Panc1 (cell line): ENCODE measurements around the gene NMT1. TPM values are rescaled to one million over a fixed set of nuclear protein-coding genes. Genes with fewer than 3 reads are reported as not detected.

Experiments used
- ATAC-seq: fragments of 200-7000 bp; cut with Tn5 transposase; 2 replicates; pipeline ENCODE4 v1.9.1; 2020; ENCODE audit warnings: mild to moderate bottlenecking, moderate library complexity
- BruUV-seq: library from RNA; stranded (reverse); fragments of 400-500 nt; replicated peaks from 2 replicates; lab custom pipeline; 2021; lab: Mats Ljungman, UMichigan
- CTCF ChIA-PET: fragments of 300-600 bp; sonication (Branson Sonifier 250); formaldehyde crosslinking; loops from one replicate; lab custom pipeline; 2022; ENCODE audit warnings: antibody characterized with exemption; lab: Charles Lee
- POLR2A ChIA-PET: fragments of 300-600 bp; sonication (Branson Sonifier 250); formaldehyde crosslinking; loops from one replicate; lab custom pipeline; 2022; ENCODE audit warnings: antibody characterized with exemption; lab: Charles Lee
- DNase-seq: peaks from one replicate; pipeline ENCODE4 v3.0.0-alpha.2; 2010; ENCODE audit warnings: low read depth, low spot score
- H3K27ac ChIP-seq: 2 replicates; pipeline ENCODE4 v1.5.1; 2011; ENCODE audit warnings: mild to moderate bottlenecking, low read length, inconsistent platforms
- H3K27me3 ChIP-seq: fragments of 200-500 bp; sonication (Bioruptor generic); 2 replicates; pipeline ENCODE4 v1.6.0; 2014; ENCODE audit warnings: low read length, inconsistent platforms; ENCODE audit not compliant: control insufficient read depth, insufficient read depth
- H3K36me3 ChIP-seq: fragments of 200-500 bp; sonication (Bioruptor generic); 2 replicates; pipeline ENCODE4 v1.5.1; 2014; ENCODE audit warnings: inconsistent platforms, mild to moderate bottlenecking, low read length, moderate library complexity; ENCODE audit not compliant: control insufficient read depth, insufficient read depth
- H3K4me1 ChIP-seq: 2 replicates; pipeline ENCODE4 v1.5.1; 2011; ENCODE audit warnings: inconsistent platforms, mild to moderate bottlenecking, low read length, moderate library complexity; ENCODE audit not compliant: control insufficient read depth, insufficient read depth
- H3K4me3 ChIP-seq, 2 experiments: 2 replicates each; pipeline ENCODE4 v1.5.1; 2011 to 2012; ENCODE audit warnings: low read depth in 2 of 2, low read length in 2 of 2, mild to moderate bottlenecking in 2 of 2, inconsistent platforms in 1 of 2, moderate library complexity in 1 of 2
- H3K9me3 ChIP-seq: fragments of 200-500 bp; sonication (Bioruptor generic); 2 replicates; pipeline ENCODE4 v1.5.1; 2014; ENCODE audit warnings: low read depth, mild to moderate bottlenecking, inconsistent platforms, low read length, moderate library complexity; ENCODE audit not compliant: control insufficient read depth, insufficient read depth
- POLR2AphosphoS5 ChIP-seq: IDR thresholded peaks from 2 replicates; pipeline ENCODE4 v1.6.1; 2012; ENCODE audit warnings: mild to moderate bottlenecking, low read depth, low read length, moderate library complexity
- REST ChIP-seq, 2 experiments: IDR thresholded peaks; 2 replicates each; pipeline ENCODE4 v1.6.1; 2011 to 2012; ENCODE audit warnings: low read depth in 2 of 2, control low read depth in 1 of 2, low read length in 1 of 2, mild to moderate bottlenecking in 1 of 2, moderate library complexity in 1 of 2; ENCODE audit not compliant: insufficient read depth in 1 of 2
- SIN3A ChIP-seq: IDR thresholded peaks from 2 replicates; pipeline ENCODE4 v1.6.1; 2012; ENCODE audit warnings: low read depth, mild to moderate bottlenecking, low read length, moderate library complexity, borderline replicate concordance; ENCODE audit not compliant: insufficient read depth
- TCF7L2 ChIP-seq: IDR thresholded peaks from 2 replicates; pipeline ENCODE4 v1.6.1; 2011; ENCODE audit warnings: mild to moderate bottlenecking, low read depth, low read length, inconsistent platforms
- in situ Hi-C: cut with HindIII; loops from 2 replicates; pipeline ENCODE4 v1.10.0; 2016; ENCODE audit warnings: low sequenced_read_pairs, low pct_unique_long_range_greater_than_20kb
- intact Hi-C: fragments of 100-400 bp; cut with micrococcal nuclease; formaldehyde crosslinking; loops from one replicate; pipeline ENCODE4 v1.10.0; 2022; ENCODE audit not compliant: unreplicated experiment
- total RNA-seq: library from RNA; stranded (reverse); gene quantifications from one replicate; pipeline ENCODE4 v1.2.1, GENCODE V29; 2021; ENCODE audit not compliant: unreplicated experiment
- TF ChIP-seq, protein P1 (sequence below): fragments of 450-650 bp; IDR thresholded peaks from 2 replicates; pipeline ENCODE4 v1.5.1; 2017; ENCODE audit warnings: mild to moderate bottlenecking

NMT1 gene
- total RNA-seq, 1 experiment from 2014 or later: 105 TPM

DNA sequence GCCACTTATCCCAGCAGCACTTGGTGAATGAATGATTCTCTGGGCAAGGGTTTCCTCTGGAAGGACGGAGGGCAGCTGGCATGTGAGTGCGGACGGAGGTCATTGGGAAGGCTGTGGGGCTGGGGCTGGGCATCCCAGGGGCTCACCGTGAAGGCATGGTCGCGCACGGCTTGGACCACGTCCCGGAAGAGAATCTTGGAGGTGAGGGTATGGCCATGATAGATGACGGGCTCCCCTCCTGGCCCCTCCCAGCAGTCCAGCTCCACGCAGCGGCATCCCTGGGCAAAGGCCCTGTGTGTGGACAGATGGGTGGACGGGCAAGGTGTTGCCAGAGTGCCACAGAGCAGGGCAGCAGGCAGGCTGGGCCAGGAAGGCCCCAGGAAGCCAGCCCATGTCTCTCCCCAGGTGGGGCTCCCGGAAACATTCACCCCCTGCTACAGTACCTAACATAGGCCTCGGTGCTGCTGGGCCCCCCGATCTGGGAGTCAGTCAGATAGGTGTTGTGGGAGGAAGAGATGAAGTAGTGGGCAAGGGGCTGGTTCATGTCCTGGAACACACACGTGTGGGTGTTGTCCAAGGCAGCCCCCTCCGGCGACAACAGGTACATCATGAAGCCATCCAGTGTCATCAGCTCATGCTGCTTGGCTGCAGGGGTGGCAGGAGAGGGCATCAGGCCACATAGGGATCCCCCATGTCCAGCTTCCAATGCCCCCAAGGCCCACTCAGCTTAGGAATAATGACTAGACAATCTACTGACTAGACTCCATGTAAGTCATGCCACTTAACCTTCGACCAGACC is 56.9 kb downstream of the NMT1 start:
- POLR2A ChIA-PET: no interaction called here
- Histone ChIP-seq H3K9me3 (no peaks in the 10 kb centered on the region), H3K4me1 (peaks cover 11% of the 10 kb centered on the region), H3K36me3 (no peaks in the 10 kb centered on the region), H3K27me3 (no peaks in the 10 kb centered on the region), H3K4me3 (no peak overlapping the region), H3K27ac (no peak overlapping the region)
- BruUV-seq: no TSS peak
- CTCF ChIA-PET: interaction anchor here (0.5 kb wide), 1 partner anchor 79 kb away, joined by 3 read pairs; no protein-coding TSS in a partner anchor
- in situ Hi-C loops (no loop called here), intact Hi-C loops (no loop called here)
- DNase-seq (no peak), ATAC-seq (no peak)
- no peak for TF ChIP-seq SIN3A
- no peak for TF ChIP-seq POLR2AphosphoS5

DNA sequence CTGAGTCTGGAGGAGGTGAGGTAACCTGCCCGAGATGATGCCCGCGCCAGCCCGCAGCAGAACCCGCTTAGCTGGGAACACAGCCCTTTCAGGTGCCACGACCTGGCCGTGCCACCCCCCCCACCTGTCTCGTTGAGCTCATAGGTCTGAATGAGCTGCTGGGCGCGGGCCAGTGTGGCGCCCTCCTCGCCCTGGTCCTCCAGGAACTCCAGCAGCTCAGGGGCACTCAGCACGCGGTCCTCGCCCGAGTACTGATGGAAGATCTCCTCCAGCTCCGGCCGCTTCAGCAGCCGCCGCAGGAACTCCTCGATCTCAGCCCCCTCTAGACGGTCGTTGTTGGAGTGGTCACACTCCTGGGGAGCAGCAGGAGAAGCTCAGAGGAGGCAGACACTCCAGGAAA is 57.6 kb downstream of the NMT1 start:
- intact Hi-C loops (no loop called here), in situ Hi-C loops (no loop called here)
- no TSS peak for BruUV-seq
- no peak for DNase-seq
- ATAC-seq: no peak
- Histone ChIP-seq H3K36me3 (no peaks in the 10 kb centered on the region), H3K4me3 (no peak overlapping the region), H3K4me1 (peaks cover 17% of the 10 kb centered on the region), H3K9me3 (no peaks in the 10 kb centered on the region), H3K27ac (no peak overlapping the region), H3K27me3 (no peaks in the 10 kb centered on the region)
- CTCF ChIA-PET: no interaction called here
- no peak for TF ChIP-seq POLR2AphosphoS5
- TF ChIP-seq TCF7L2: no peak
- no peak for TF ChIP-seq SIN3A
- POLR2A ChIA-PET: no interaction called here

- intact Hi-C loops: no loop called here
- ATAC-seq: no peak
- no TSS peak for BruUV-seq
- H3K27ac ChIP-seq: no peak overlapping the region
- no peaks in the 10 kb centered on the region for H3K9me3 ChIP-seq
- no peak overlapping the region for H3K4me3 ChIP-seq
- TF ChIP-seq, protein P1, sequence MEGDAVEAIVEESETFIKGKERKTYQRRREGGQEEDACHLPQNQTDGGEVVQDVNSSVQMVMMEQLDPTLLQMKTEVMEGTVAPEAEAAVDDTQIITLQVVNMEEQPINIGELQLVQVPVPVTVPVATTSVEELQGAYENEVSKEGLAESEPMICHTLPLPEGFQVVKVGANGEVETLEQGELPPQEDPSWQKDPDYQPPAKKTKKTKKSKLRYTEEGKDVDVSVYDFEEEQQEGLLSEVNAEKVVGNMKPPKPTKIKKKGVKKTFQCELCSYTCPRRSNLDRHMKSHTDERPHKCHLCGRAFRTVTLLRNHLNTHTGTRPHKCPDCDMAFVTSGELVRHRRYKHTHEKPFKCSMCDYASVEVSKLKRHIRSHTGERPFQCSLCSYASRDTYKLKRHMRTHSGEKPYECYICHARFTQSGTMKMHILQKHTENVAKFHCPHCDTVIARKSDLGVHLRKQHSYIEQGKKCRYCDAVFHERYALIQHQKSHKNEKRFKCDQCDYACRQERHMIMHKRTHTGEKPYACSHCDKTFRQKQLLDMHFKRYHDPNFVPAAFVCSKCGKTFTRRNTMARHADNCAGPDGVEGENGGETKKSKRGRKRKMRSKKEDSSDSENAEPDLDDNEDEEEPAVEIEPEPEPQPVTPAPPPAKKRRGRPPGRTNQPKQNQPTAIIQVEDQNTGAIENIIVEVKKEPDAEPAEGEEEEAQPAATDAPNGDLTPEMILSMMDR: no peak
- TF ChIP-seq REST (IDR thresholded peaks at IDR 0.05; ENCODE audit: insufficient read depth in 1 of 2, low read depth in 2 of 2, low read length in 1 of 2) (no peak), SIN3A (no peak), TCF7L2 (no peak), POLR2AphosphoS5 (no peak)
- ChIA-PET CTCF (no interaction called here), POLR2A (no interaction called here)
- no peaks in the 10 kb centered on the region for H3K27me3 ChIP-seq
- no peak for DNase-seq
- no peaks in the 10 kb centered on the region for H3K36me3 ChIP-seq
- peaks cover 29% of the 10 kb centered on the region for H3K4me1 ChIP-seq
- in situ Hi-C loops: no loop called here
Observed at GRCh38 chr17:45119964-45120363, 58.8 kb downstream of the NMT1 start.
